ENCODE results near the gene TRPC4AP. TPM values are rescaled to one million over a fixed set of nuclear protein-coding genes. Genes with fewer than 3 reads are reported as not detected.

TRPC4AP gene
- total RNA-seq, 3 donors from 2014 or later = 49.6 to 60.5 (median 53.8) TPM

- Histone ChIP-seq H3K36me3 (ENCODE audit: low read depth) (peaks cover 47% of the 10 kb centered on the region), H3K4me3 (no peak overlapping the region), H3K9me3 (no peaks in the 10 kb centered on the region), H3K4me1 (ENCODE audit: low read depth) (no peaks in the 10 kb centered on the region)
- ATAC-seq = no peak
- peak in 2 of 3 donors; percentile 5 to 15 for DNase-seq
- TF ChIP-seq CTCF (IDR thresholded peaks at IDR 0.05) = no peak
- intact Hi-C loops (cut with DNase I, micrococcal nuclease) = no loop called here
Measured at GRCh38 chr20:35006009-35006408, 86.6 kb downstream of the TRPC4AP start.

GRCh38 chr20:35005463-35005961, 87.1 kb downstream of the TRPC4AP start:
- H3K4me3 ChIP-seq = no peak overlapping the region
- H3K9me3 ChIP-seq = no peaks in the 10 kb centered on the region
- H3K36me3 ChIP-seq (ENCODE audit: low read depth) = peaks cover 47% of the 10 kb centered on the region
- ATAC-seq = no peak
- DNase-seq = peak in 2 of 3 donors; percentile 9 to 25
- intact Hi-C loops (cut with DNase I, micrococcal nuclease) = no loop called here
- TF ChIP-seq CTCF (IDR thresholded peaks at IDR 0.05) = no peak
- H3K4me1 ChIP-seq (ENCODE audit: low read depth) = no peaks in the 10 kb centered on the region

GRCh38 chr20:35004749-35005462, 87.7 kb downstream of the TRPC4AP start:
- Histone ChIP-seq H3K4me1 (ENCODE audit: low read depth) (no peaks in the 10 kb centered on the region), H3K9me3 (no peaks in the 10 kb centered on the region), H3K36me3 (ENCODE audit: low read depth) (peaks cover 46% of the 10 kb centered on the region), H3K4me3 (no peak overlapping the region)
- no peak for ATAC-seq
- no peak for TF ChIP-seq CTCF (IDR thresholded peaks at IDR 0.05)
- peak in 1 of 3 donors; percentile 8 for DNase-seq
- intact Hi-C loops (cut with DNase I, micrococcal nuclease) = no loop called here

GRCh38 chr20:35004051-35004725, 88.4 kb downstream of the TRPC4AP start:
- no peak for TF ChIP-seq CTCF (IDR thresholded peaks at IDR 0.05)
- no peaks in the 10 kb centered on the region for H3K4me1 ChIP-seq (ENCODE audit: low read depth)
- ATAC-seq = no peak
- DNase-seq = peak in 2 of 3 donors; percentile 21 to 29
- no peaks in the 10 kb centered on the region for H3K9me3 ChIP-seq
- intact Hi-C loops (cut with DNase I, micrococcal nuclease) = no loop called here
- peaks cover 40% of the 10 kb centered on the region for H3K36me3 ChIP-seq (ENCODE audit: low read depth)
- no peak overlapping the region for H3K4me3 ChIP-seq

- H3K9me3 ChIP-seq = no peaks in the 10 kb centered on the region
- no peak overlapping the region for H3K4me3 ChIP-seq
- H3K36me3 ChIP-seq (ENCODE audit: low read depth) = peaks cover 36% of the 10 kb centered on the region
- intact Hi-C loops (cut with DNase I, micrococcal nuclease) = no loop called here
- ATAC-seq = no peak
- no peak for TF ChIP-seq CTCF (IDR thresholded peaks at IDR 0.05)
- H3K4me1 ChIP-seq (ENCODE audit: low read depth) = no peaks in the 10 kb centered on the region
- peak in 2 of 3 donors; percentile 17 to 40 for DNase-seq
Measured at GRCh38 chr20:35003211-35004031, 89.2 kb downstream of the TRPC4AP start.
